HuH-7 (cell line): ENCODE data around the gene FSTL1.

Source experiments
- DNase-seq: peaks from one replicate; pipeline ENCODE4 v3.0.0; 2011; ENCODE audit warnings: low spot score

FSTL1 gene

GRCh38 chr3:120353463-120353862, 97.3 kb downstream of the FSTL1 start:
- DNase-seq = no peak

GRCh38 chr3:120352017-120352416, 98.8 kb downstream of the FSTL1 start:
- DNase-seq = no peak

GRCh38 chr3:120350401-120350941, 100.3 kb downstream of the FSTL1 start:
- peak; percentile 58 for DNase-seq

- DNase-seq = peak; percentile 57
Observed at GRCh38 chr3:120349855-120350125, 101.0 kb downstream of the FSTL1 start.

- DNase-seq = peak; percentile 91
Observed at GRCh38 chr3:120348991-120349854, 101.6 kb downstream of the FSTL1 start, which contains the start of gene LRRC58. TSS of gene LRRC58 (minus strand) at chr3:120349354. CDS start at chr3:120349243, 111 bp downstream.

GRCh38 chr3:120348065-120348990, 102.5 kb downstream of the FSTL1 start:
- DNase-seq = peak; percentile 39

- no peak for DNase-seq
Observed at GRCh38 chr3:120344349-120344748, 106.4 kb downstream of the FSTL1 start.
